GM19468 (cell line): Measurements from ENCODE around the gene KLHDC10.
"Not testable (repeated sequence)": the region's sequence is repeated elsewhere in the genome, so short reads cannot be mapped to it uniquely, and the experiment has no call there.

ENCODE experiments used
- ATAC-seq: cut with Tn5 transposase; IDR thresholded peaks from one replicate; pipeline ENCODE4 v1.9.1; 2021; ENCODE audit warnings: mild to moderate bottlenecking, moderate library complexity, moderate number of reproducible peaks; ENCODE audit not compliant: unreplicated experiment; ENCODE audit errors: extremely low read depth

Gene KLHDC10

GRCh38 chr7:130071701-130072622, 1.6 kb downstream of the KLHDC10 start:
- ATAC-seq, result no peak

- no peak for ATAC-seq
These were observed 9.6 kb downstream of the KLHDC10 start for GRCh38 chr7:130079846-130080394.

GRCh38 chr7:130083497-130083896, 13.2 kb downstream of the KLHDC10 start:
- not testable (repeated sequence) for ATAC-seq

- ATAC-seq, result no peak
These were observed 13.9 kb downstream of the KLHDC10 start for GRCh38 chr7:130084037-130084875.

GRCh38 chr7:130085235-130085634, 14.9 kb downstream of the KLHDC10 start:
- ATAC-seq, result not testable (repeated sequence)

- no peak for ATAC-seq
These were observed 16.6 kb downstream of the KLHDC10 start for GRCh38 chr7:130086938-130087337.

GRCh38 chr7:130087364-130087763, 17.0 kb downstream of the KLHDC10 start:
- ATAC-seq, result no peak

- ATAC-seq, result no peak
These were observed 20.6 kb downstream of the KLHDC10 start for GRCh38 chr7:130090745-130091532.

GRCh38 chr7:130091999-130092398, 21.7 kb downstream of the KLHDC10 start:
- no peak for ATAC-seq

- no peak for ATAC-seq
These were observed 22.3 kb downstream of the KLHDC10 start for GRCh38 chr7:130092598-130092997.

- ATAC-seq, result no peak
These were observed 25.5 kb downstream of the KLHDC10 start for GRCh38 chr7:130095812-130096211.

GRCh38 chr7:130096243-130096827, 26.0 kb downstream of the KLHDC10 start:
- ATAC-seq, result no peak

GRCh38 chr7:130099331-130099730, 29.0 kb downstream of the KLHDC10 start:
- no peak for ATAC-seq

- ATAC-seq, result no peak
These were observed 32.3 kb downstream of the KLHDC10 start for GRCh38 chr7:130102588-130102987.

GRCh38 chr7:130107949-130108674, 37.8 kb downstream of the KLHDC10 start:
- no peak for ATAC-seq

- ATAC-seq, result no peak
These were observed 38.5 kb downstream of the KLHDC10 start for GRCh38 chr7:130108809-130109208.

- no peak for ATAC-seq
These were observed 41.8 kb downstream of the KLHDC10 start for GRCh38 chr7:130112093-130112492.

- ATAC-seq, result no peak
These were observed 42.5 kb downstream of the KLHDC10 start for GRCh38 chr7:130112662-130113425.
